ENCODE data around the gene SLC4A9.

The SLC4A9 gene

DNA sequence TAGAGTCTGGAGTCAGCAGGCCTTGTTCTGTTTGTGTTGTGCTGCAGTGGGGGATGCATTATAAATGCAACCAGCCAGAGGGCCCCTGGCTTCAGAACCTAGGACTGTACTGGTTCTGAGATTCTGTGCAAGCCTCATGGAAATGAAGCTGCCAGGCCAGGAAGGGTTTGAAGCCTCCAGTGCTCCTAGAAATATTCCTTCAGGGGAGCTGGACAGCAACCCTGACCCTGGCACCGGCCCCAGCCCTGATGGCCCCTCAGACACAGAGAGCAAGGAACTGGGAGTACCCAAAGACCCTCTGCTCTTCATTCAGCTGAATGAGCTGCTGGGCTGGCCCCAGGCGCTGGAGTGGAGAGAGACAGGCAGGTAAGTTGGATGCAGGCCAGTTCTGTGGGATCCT, at the start of gene SLC4A9:
Gene SLC4A9, plus strand, starts transcription at position 94 of the 400 bp plus-strand sequence. Its CDS starts 43 bp downstream, at position 137.
- DNase-seq = no peak

GRCh38 chr5:140310434-140310833, 49.6 kb upstream of the SLC4A9 start:
- no peak for DNase-seq

DNA sequence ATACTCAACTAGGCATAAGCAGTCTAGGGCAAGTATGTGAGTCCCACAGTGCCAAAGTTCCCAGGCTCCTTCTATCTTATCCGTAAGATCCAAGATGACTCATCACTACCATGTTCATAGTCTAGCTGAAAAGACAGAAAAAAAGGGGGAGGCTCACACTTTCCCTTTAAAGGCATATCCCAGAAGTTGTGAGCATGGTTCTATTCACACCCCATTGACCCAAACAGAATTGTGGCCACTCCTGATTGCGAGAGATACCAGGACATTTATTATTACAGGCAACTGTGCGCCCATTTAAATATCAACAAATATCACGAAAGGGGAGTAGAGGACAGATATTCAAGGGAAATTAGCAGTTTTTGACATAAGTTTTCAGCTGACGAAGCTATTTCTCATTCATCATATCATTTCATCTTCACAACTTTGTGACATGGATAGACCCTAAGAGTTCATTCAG, 49.0 kb upstream of the SLC4A9 start:
- no peak for DNase-seq

GRCh38 chr5:140312067-140312790, 47.8 kb upstream of the SLC4A9 start:
- no peak for DNase-seq

- no peak for DNase-seq
Observed at GRCh38 chr5:140312791-140313189, 47.2 kb upstream of the SLC4A9 start.

- DNase-seq = no peak
Observed at GRCh38 chr5:140317859-140318258, 42.1 kb upstream of the SLC4A9 start.

GRCh38 chr5:140318792-140319191, 41.2 kb upstream of the SLC4A9 start:
- no peak for DNase-seq

GRCh38 chr5:140319833-140320232, 40.2 kb upstream of the SLC4A9 start:
- DNase-seq = no peak

- DNase-seq = peak; percentile 44
Observed at GRCh38 chr5:140321796-140322195, 38.2 kb upstream of the SLC4A9 start.

- DNase-seq = peak; percentile 69
Observed at GRCh38 chr5:140322751-140323731, 37.0 kb upstream of the SLC4A9 start.

DNA sequence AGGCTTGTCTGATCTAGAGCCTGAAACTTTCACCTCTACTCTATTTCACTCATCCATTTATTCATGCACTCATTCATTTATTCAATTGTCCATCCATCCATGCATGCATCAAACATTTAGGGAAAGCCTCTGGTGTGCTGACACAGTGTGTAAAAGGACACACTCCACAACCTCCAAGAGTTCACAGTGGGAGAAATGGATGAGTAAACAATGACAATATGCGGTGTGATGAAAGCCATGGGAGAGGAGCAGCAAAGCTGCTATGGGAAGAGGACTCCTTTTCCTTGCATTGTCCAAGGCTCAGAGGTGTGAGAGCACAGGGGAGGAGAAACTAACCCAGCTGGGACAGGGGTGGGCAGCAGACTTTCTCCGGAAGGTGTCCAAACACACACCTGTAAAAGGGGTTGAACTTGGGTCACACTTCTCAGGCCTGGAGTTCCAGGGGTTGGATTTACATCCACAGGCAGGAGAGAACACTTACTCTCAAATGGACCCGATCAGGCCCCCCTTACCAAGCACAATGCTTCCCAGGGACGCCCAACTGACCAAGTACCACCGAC, 35.9 kb upstream of the SLC4A9 start:
- DNase-seq = no peak

- DNase-seq = no peak
Observed at GRCh38 chr5:140324617-140325241, 35.3 kb upstream of the SLC4A9 start.

- DNase-seq = no peak
Observed at GRCh38 chr5:140325486-140325885, 34.5 kb upstream of the SLC4A9 start.

- no peak for DNase-seq
Observed at GRCh38 chr5:140327589-140327988, 32.4 kb upstream of the SLC4A9 start.

- DNase-seq = no peak
Observed at GRCh38 chr5:140328036-140328764, 31.8 kb upstream of the SLC4A9 start.

- DNase-seq = no peak
Observed at GRCh38 chr5:140329739-140330481, 30.1 kb upstream of the SLC4A9 start.

DNA sequence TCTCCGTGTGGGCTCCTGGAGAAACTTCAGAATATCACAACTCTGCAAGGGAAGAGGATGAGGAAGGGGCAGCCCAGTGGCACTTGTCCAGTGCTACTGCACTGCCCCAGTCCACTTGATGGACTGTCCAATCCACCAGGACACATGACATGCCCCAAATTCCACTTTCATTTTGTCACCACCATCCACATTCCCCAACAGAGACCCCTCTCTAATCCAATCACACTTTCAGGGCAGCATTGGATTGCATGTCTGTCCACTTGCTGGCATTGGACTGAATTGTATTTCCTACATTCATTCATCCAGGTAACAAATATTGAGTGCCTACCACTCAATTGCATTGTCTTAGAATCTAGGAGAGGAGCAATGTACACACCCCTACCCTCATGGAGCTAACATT, 28.4 kb upstream of the SLC4A9 start:
- no peak for DNase-seq

GRCh38 chr5:140336388-140336787, 23.6 kb upstream of the SLC4A9 start:
- peak; percentile 67 for DNase-seq

GRCh38 chr5:140337880-140338279, 22.1 kb upstream of the SLC4A9 start:
- DNase-seq = no peak

- no peak for DNase-seq
Observed at GRCh38 chr5:140338336-140338735, 21.7 kb upstream of the SLC4A9 start.

GRCh38 chr5:140338908-140339307, 21.1 kb upstream of the SLC4A9 start:
- no peak for DNase-seq
